T follicular helper cell (primary cell): Measurements from ENCODE around the gene CADM1.

Experiments used
- DNase-seq: peaks from one replicate; pipeline ENCODE4 v3.0.0-alpha.2; 2020; ENCODE audit warnings: low read depth

Gene CADM1

DNA sequence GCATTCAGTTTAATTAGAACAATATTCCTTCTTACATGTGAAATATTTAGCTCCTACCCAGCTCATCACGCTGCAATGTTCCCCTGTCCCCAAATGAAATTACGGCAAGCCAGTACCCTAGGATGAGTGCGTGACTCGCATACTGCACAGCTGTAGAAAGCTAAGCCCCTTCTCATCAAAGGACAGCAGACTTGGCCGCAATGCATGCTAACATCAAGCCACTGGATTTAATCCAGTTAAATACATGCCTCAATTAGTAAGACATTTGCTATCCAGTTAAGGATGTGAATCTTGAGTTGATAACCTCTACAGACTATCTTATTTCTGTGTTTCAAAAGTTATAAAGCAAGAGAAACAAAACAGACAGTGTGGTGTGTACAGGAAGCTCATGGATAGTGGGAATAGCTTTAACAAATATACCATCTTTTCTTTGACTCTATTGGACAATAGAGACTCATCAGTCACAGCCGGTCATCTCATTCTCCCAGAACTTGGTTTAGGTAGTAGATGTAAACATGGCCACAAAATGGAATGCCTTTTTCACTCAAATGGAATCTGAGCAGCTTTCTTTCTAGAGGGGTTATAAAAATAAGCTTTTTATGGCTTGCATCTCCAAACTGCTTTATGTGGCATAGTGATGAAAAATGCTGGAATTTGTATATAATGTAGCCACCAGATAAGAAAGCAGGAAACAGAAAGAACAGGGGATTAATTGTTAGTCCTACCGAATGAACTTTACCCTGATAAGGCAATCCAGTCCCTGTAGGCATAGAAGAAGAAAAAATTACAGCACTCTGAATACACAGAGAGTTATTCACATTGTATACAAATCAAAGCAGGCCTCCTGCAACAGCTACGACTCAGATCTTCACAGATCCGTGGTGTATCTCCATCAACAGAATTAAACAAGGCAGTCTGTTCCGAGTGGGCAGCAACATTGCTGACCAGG is 224.1 kb downstream of the CADM1 start:
- no peak for DNase-seq

DNA sequence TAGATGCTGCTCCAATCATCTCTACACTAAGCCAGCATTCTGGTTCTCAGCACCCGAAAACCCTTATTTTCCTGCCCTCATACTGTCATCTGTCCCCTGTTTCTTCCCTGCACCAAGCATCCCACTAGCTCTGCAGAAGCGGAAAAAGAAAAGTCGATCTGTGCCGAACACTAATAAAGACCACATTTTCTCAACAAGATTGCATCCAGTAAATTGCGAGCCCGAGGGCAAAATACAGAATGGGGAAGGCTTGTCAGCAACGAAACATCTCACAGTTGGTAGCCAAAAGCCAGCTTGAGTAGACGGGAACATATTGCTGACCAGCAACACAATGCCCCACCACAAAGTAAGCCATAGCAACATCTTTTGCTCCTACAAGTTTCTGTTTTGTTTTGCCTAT is 227.4 kb downstream of the CADM1 start:
- DNase-seq: no peak

DNA sequence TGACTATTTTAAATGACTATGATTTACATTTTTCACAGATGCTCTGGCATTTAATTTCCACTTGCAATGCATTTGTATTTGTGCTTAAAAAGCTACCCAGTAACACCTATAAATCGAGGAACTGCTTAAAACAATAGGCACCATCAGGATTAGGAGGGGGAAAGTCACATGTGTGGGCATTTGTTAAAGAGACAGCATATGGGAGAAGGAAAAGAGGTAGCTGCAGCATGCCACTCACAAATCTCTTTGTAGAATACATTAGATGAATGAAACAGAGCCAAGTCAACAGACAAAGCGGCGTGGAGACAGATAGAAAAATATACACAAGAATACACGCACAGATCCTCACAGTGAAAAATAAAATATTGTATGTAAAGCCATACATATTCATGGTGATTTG is 228.0 kb downstream of the CADM1 start:
- no peak for DNase-seq

DNA sequence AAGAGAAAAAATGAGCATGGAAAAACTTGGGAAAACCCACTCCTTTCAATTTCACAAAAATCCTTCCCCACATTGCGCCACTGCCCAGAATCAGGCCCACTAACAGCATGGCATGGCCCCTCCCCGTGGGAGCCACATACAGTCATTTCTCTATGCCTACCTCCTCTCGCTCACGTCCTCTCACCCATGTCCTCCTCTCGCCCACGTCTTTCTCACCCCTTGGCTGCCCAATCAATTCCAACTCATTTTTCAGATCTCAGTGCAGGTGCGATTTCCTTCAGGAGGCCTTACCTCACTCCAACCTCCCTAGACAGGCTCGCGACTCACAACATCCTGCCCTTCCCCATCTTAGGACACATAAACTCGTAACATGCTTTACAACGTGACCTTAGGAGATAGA is 229.2 kb downstream of the CADM1 start:
- DNase-seq: no peak

DNA sequence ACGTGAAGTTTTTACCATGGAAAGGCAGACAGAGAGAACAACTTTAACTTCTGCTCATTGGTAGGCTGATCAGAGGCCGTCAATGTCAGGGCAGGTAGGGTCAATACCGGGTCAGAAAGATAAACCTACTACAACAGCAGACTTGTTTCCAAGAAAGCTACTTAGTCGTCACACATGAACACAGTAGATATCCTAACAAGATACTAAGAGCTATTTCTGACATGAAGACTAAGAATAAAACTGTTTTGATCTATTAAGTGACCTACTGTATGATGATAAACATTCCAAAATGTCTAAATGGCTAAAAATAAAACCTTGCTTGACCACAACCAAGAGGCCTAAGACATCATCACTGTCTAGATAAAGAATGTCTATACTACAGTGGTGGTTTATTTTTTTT is 231.3 kb downstream of the CADM1 start:
- DNase-seq: no peak

DNA sequence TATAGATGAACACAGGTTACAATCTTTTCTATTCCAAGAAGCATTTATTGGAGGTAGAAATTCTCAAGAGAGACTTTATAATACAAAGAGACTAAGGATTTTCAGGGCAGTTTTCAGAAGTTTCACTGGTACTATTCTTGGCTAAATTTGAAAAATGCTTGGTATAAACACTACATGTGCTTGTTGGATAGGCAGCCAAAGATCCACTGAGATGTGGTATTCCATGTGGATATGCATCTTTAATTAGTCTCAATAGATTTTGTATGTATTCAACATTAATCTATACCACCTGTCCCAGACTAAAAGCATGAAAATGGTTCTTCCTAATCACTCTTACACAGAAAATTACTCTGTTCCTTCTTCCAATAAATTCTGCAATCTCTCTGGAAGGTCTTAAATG is 232.6 kb downstream of the CADM1 start:
- no peak for DNase-seq

DNA sequence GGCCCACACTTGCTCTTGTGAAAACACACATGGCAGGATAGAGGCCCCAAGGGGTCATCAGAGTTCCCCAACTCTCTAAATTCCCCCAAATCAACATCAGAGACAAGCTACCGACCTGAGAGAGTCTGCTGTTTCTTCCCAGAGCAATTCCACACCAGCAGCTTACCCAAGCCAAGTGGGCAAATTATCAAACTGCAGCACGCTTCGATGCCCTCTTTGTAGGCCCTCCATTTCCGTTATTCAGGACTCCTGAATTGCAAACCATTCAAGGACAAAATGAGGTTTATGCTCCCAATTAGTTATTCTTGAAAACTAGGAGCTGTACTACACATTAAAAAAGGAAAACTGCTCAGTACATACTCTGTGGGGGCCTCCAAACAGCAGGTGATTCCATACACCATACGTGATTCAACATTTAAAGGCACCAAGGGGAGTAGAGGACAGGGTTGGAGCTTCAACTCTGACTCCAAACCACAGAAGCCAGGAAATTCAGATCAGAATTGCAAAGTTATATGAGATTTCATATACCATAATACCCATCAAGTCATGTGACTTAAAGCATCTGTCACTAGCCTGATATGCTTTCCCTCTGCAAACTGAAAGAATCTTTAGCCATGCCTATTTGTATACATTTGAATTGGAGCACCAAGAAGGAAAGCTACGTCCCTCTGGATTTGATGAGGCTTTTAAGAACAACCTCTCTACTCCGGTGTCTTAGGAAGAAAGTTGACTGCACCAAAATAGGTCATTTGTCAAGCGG is 234.8 kb downstream of the CADM1 start:
- DNase-seq: no peak

DNA sequence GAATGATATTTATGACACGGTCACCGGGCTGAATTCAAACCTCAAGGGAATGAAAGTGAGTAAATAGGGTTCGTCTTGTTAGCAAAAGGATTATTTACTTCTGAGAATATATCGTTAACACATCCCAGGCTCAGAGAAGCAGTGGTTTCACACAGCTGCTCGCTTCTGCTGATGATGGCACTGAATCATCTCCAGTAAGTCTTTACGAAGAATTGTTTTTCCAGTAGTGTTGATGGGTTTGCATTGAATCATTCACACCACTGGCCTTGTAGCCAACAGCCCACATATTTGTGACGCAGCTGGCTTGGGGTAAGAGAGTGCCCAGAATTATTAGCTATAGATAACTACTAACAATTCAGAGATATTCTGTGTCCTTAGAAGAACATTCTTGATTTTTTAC is 236.3 kb downstream of the CADM1 start:
- no peak for DNase-seq

DNA sequence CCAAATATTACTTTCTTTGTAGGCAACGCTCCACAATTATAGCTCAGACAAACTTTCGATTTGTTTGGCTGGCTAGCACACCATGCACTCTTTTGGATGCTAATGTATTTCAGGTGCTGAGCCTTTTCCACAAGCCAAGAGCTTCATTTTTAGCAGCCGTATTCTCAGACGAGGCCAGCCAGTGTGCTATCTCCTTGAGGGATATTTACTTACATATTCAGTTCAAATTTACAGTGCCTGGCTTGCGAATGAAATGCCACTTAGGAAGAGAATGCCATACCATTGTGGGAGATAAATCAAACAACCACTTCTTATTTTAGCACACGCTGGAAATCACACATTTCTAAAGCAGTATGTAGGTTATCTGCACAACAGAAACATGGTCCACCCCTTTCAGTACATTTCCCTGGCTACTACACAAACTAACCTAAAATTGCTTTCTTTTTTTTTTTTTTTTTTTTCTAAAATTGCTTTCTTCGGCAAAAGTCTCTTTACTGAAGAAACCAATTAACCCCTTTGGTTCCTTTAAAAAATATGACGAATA is 236.9 kb downstream of the CADM1 start:
- no peak for DNase-seq

DNA sequence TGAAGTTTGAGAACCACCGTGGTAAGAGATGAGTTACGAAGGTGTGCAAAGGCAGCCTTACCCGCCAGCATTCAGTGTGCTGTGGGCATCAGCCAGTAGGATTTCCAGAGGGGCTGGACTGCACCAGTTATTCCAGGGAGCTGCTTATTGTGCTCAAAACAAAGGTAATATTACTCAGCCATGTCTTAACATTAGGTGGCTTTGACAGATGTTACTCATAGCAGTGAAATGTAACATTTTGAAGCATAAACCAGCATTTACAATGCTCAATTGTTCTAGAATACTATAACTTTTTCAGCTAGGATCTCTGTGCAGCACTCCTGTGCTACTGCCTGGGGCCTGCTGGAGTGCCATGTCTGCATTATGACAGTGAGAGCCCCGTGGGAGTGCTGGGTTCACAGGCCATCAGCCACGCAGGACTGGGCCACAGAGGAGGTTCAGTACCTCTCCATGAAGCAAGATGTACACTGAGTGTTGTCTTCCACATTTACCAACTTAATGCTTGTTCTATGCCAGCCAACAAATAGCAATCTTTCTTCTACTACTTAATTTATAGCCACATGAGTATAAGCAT is 238.1 kb downstream of the CADM1 start:
- no peak for DNase-seq

DNA sequence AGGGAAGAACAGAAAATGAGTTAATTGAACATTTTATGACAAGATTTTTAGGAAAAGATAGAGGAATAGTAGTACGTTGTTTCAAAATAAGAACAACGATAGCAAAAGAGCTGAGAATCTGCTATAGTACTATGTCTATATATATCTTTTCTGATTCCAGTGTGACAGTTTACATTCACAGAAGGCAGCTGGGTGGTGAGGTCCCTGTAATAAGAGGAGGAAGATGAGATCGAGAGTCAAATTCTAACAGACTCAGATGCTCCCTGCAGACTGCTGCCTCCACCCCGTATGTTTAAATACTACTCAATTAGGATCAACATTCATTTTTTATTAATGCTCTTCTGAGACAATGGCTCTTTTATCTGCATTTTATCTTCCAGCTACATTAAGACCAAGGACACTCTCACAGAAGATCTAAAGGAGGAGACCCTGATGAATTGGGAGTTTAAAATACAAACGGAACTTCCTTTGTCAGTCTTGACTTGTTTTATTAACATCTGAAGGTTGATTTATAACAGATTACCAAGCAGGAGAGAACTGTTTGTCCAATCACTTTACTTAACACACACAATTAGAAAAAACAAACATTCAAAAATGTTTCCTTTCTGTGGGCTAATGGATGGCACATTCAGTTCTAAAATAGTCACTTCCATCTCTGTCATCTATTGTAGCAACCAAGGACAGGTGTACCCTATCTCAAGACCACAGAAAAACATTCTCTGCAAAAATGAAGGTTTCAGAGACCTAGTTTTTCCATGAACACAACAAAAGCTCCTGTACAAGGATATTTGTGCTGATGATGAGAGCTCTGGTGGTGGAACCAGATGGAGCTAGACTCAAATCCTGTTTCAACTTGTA is 240.2 kb downstream of the CADM1 start:
- no peak for DNase-seq

DNA sequence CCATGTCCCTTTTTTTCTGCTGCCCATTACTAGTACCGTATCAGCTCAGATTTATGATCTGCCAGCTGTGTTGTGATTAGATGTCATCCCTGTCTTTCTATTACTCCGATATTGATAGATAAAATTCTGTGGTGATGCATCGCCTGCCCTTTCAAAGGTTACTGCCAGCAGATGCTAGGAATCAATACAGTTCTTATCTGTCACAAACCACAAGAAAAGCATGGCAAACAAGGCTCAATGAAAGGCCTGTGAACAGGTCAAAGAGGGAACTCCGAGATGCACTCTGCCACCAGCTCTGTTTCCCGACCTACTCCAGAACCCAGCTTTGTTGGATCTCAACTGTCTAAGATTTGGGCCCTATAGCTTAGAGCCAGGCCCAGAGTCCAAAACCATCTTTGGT is 246.0 kb downstream of the CADM1 start:
- DNase-seq: no peak

DNA sequence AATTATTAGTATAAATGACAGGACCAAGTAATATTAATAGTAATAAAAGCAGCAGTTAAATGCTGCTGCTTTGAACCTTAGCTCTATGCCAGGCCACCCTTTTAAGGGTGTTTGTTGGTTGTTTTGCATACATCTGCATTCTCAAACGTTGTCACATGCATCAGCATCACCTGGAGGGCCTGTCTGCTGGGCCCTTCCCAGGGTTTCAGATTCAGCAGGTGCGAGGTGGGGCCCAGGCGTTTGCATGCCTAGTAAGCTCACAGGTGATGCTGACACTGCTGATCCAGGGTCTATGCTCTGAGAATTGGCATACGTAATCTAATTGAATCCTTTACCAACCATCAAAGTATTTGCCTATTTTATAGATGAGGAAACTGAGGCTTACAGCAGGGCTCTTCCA is 246.5 kb downstream of the CADM1 start:
- no peak for DNase-seq

DNA sequence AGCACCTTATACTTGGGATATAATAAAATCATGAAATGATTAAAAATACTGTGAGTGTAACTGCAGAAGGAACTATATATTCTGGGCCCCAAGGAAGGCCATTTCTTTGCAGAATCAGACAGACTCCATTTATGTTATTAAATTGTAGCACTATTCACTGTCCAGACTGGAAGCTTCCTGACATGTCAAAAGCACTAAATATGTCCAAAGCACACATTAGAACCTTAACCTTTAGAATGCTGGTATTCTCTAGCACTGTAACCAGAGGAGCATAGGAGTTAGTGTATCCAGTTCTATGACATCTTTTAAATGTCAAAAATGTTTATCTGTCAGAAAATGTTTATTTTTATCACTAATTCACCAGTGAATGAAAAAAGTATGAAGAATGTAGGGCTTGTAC is 246.9 kb downstream of the CADM1 start:
- DNase-seq: no peak

DNA sequence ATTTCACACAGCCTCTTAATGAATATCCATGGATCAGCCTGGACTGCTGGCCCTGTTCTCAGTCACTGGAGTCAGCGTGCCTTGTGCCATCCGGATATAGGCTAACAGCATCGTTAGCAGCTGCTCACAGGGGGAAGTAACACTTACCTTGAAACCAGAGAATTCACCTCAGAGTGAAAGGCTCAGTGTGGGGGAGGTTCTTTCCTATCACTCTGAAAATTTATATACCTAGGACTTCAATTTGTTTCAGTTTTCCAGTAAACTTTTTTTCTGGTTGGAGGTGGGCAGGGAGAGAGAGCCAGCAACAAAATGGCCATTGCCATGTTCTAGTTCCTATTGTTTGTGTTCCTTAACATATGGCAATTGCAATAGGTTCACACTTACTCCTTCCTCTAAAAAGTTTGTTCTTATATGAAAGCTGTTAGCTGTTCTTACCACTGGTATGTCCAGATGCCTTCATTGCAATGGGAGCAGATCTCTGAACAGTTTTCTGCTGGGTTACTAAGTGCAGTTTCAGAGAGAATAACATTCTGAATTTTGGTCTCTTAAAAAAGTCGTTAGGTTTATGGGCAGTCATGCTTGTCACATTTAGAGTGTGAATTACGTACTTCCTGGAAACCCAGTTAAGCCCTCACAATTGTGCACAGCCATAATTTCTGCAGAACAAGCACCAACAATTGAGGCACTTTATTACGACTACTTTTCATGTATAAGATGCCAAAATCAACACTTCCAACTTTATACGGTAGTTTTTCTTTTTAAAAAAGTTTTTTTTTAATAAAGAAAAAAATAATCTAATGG is 247.6 kb downstream of the CADM1 start:
- no peak for DNase-seq

DNA sequence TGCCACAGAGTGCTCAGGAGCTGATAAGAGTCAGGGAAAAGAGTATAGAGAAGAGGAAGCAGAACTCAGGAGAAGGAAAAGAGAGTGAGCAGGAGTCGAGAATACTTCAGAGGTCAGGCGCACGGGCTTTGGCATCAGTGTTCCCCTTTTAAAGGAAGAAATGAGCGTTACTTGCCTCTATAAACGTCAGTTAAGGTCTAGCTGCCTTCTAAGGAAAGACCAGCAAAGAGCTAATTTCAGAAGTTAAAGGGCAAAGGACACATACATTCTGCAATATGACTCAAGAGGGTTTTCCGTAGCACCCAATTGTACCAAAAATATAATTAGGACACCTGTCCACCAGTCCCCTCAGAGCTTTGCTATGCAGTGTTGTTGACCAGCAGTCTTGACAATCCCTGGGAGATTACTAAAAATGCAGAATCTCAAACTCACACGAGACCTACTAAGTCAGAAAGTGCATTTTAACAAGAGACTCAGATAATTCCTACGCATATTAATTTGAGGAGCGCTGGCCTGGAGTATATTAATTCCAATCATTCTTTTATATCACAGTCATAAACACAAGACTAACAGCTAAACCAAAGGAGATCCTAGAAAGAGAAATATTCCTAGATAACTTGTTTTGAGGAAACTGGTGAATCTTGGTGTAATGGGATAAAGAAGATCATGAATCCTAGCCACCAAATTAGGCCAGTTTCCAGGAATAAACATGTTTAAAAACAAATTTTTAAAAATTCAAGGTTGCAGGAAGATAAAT is 249.0 kb downstream of the CADM1 start:
- DNase-seq: no peak

DNA sequence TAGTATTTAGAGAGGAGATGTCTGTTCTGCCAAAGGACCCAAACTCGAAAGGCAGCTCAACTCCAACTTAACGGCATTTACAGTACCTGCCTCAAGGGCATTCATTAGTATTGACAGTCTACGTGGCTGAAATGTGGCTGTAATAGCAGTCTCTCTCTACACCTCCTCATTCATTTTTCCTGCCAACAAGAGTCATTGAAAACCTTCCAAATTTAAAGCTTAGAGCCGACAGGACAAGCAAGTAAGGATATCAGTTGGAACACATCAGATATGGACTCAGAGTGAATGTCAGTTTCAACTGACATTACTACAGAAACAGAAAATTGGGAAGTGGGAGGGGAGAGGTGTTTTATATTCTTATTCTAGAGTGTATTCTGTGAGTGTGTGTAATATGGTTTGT is 253.1 kb downstream of the CADM1 start:
- no peak for DNase-seq

DNA sequence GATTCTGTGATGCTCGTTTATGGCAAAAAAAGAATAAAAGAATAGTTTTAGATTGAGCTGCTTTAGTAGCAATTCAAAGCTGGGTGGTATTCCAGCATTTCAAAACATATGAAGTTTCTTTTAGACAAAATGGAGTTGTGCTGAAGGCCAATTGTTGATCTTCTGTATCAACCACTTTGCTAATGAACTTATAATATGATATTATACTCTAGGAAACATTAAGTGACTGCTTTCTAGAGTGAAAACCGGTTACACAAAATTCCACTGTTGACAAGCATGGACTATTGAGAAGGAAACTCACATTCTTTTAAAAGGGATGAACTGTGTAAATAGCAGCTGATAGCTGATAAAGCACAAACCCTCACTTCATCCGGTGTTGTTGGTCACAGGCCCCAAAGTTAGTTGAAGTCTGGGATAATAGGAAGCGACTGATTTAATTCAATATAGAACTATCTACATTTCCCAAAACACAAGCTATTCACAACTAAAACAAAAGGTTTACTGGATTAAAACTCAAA is 255.1 kb downstream of the CADM1 start:
- DNase-seq: no peak

DNA sequence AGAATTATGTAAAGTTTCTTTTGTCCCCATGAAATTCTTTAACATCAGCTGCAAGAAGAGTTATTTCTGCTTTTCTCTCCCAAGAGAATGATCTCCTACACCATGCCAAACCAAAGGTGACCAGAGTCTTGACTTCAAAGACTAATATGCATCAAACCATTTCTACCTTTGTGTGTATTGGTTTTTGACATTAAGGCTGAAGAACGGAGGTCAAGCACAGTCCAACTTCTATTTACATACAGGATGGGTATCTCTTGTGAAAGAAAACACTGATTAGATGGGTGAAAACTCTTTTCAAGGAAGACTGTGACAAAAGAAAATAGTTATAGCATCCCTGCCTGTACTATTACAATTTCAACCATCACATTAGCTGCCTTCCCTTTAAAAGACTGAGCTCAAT is 256.3 kb downstream of the CADM1 start:
- DNase-seq: no peak

DNA sequence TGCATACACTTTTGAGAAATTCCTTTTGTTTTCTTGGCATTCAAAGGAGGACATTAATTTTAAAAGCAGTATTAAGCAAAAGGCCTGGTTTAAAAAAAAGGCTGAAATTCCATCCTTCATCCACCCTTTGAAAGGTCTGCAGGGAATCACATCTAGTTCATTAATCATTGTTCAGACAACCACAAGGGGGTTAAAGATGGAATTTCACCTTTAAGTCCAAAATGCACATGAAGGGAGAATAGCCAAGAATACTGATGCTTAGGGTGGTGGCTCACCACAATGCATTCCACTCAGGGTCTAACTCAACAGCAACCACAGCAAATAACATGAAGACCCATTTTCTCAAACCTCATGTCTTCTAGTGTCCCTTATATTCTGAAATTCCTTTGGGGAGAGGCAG is 256.9 kb downstream of the CADM1 start:
- DNase-seq: no peak
